ES-I3 (cell line): ENCODE results near the gene CACNG1.

ENCODE experiments used
- H3K36me3 ChIP-seq: 2 replicates; pipeline ENCODE4 v1.6.1; 2013; ENCODE audit warnings: mild to moderate bottlenecking, low read length, control low read depth, moderate library complexity; ENCODE audit not compliant: insufficient read depth
- H3K4me1 ChIP-seq: 2 replicates; pipeline ENCODE4 v1.6.1; 2013; ENCODE audit warnings: mild to moderate bottlenecking, control low read depth, low read length; ENCODE audit not compliant: insufficient read depth
- H3K9ac ChIP-seq: 2 replicates; pipeline ENCODE4 v1.6.1; 2013; ENCODE audit warnings: low read depth, mild to moderate bottlenecking, low read length, moderate library complexity
- H3K9me3 ChIP-seq: 2 replicates; pipeline ENCODE4 v1.6.1; 2013; ENCODE audit warnings: mild to moderate bottlenecking, low read length, moderate library complexity; ENCODE audit not compliant: control insufficient read depth, insufficient read depth

CACNG1 gene

GRCh38 chr17:67018471-67019434 is 25.6 kb upstream of the CACNG1 start:
- H3K36me3 ChIP-seq = no peaks in the 10 kb centered on the region
- peaks cover 5% of the 10 kb centered on the region; the same call in 1 of the 2 replicates for H3K4me1 ChIP-seq
- no peaks in the 10 kb centered on the region for H3K9me3 ChIP-seq
- no peak overlapping the region for H3K9ac ChIP-seq

- H3K36me3 ChIP-seq = no peaks in the 10 kb centered on the region
- no peak overlapping the region for H3K9ac ChIP-seq
- H3K9me3 ChIP-seq = no peaks in the 10 kb centered on the region
- peaks cover 5% of the 10 kb centered on the region; the same call in 1 of the 2 replicates for H3K4me1 ChIP-seq
Measured at GRCh38 chr17:67019809-67020208, 24.5 kb upstream of the CACNG1 start.

GRCh38 chr17:67020293-67020766 is 24.0 kb upstream of the CACNG1 start:
- Histone ChIP-seq H3K4me1 (peaks cover 5% of the 10 kb centered on the region; the same call in 1 of the 2 replicates), H3K9ac (no peak overlapping the region), H3K9me3 (no peaks in the 10 kb centered on the region), H3K36me3 (no peaks in the 10 kb centered on the region)

GRCh38 chr17:67021196-67021595 is 23.2 kb upstream of the CACNG1 start:
- Histone ChIP-seq H3K36me3 (no peaks in the 10 kb centered on the region), H3K9me3 (no peaks in the 10 kb centered on the region)

GRCh38 chr17:67021743-67022450 is 22.5 kb upstream of the CACNG1 start:
- H3K36me3 ChIP-seq = no peaks in the 10 kb centered on the region
- H3K9me3 ChIP-seq = no peaks in the 10 kb centered on the region
- H3K9ac ChIP-seq = no peak overlapping the region
- peaks cover 5% of the 10 kb centered on the region; the same call in 1 of the 2 replicates for H3K4me1 ChIP-seq

More at GRCh38 chr17:67021196-67021595, 23.2 kb upstream of the CACNG1 start:
- peaks cover 5% of the 10 kb centered on the region; the same call in 1 of the 2 replicates for H3K4me1 ChIP-seq
- H3K9ac ChIP-seq = no peak overlapping the region

- Histone ChIP-seq H3K36me3 (no peaks in the 10 kb centered on the region), H3K9me3 (no peaks in the 10 kb centered on the region), H3K4me1 (peaks cover 5% of the 10 kb centered on the region; the same call in 1 of the 2 replicates), H3K9ac (no peak overlapping the region)
Measured at GRCh38 chr17:67022451-67022810, 21.9 kb upstream of the CACNG1 start.

GRCh38 chr17:67024736-67025135 is 19.6 kb upstream of the CACNG1 start:
- H3K9ac ChIP-seq = no peak overlapping the region
- no peaks in the 10 kb centered on the region for H3K4me1 ChIP-seq
- H3K36me3 ChIP-seq = no peaks in the 10 kb centered on the region
- no peaks in the 10 kb centered on the region for H3K9me3 ChIP-seq

- H3K4me1 ChIP-seq = no peaks in the 10 kb centered on the region
- no peaks in the 10 kb centered on the region for H3K36me3 ChIP-seq
- H3K9me3 ChIP-seq = no peaks in the 10 kb centered on the region
- H3K9ac ChIP-seq = no peak overlapping the region
Measured at GRCh38 chr17:67025216-67025792, 19.1 kb upstream of the CACNG1 start.

GRCh38 chr17:67026341-67026740 is 18.0 kb upstream of the CACNG1 start:
- Histone ChIP-seq H3K4me1 (no peaks in the 10 kb centered on the region), H3K9me3 (no peaks in the 10 kb centered on the region), H3K36me3 (no peaks in the 10 kb centered on the region), H3K9ac (no peak overlapping the region)

- no peaks in the 10 kb centered on the region for H3K9me3 ChIP-seq
- H3K4me1 ChIP-seq = no peaks in the 10 kb centered on the region
- no peaks in the 10 kb centered on the region for H3K36me3 ChIP-seq
- H3K9ac ChIP-seq = no peak overlapping the region
Measured at GRCh38 chr17:67027031-67027628, 17.2 kb upstream of the CACNG1 start.

- Histone ChIP-seq H3K9me3 (no peaks in the 10 kb centered on the region), H3K9ac (no peak overlapping the region), H3K4me1 (no peaks in the 10 kb centered on the region), H3K36me3 (no peaks in the 10 kb centered on the region)
Measured at GRCh38 chr17:67030641-67031040, 13.7 kb upstream of the CACNG1 start.

GRCh38 chr17:67032382-67032781 is 12.0 kb upstream of the CACNG1 start:
- no peak overlapping the region for H3K9ac ChIP-seq

GRCh38 chr17:67032985-67033384 is 11.4 kb upstream of the CACNG1 start:
- no peaks in the 10 kb centered on the region for H3K4me1 ChIP-seq
- no peaks in the 10 kb centered on the region for H3K36me3 ChIP-seq
- H3K9ac ChIP-seq = no peak overlapping the region
- H3K9me3 ChIP-seq = no peaks in the 10 kb centered on the region

More at GRCh38 chr17:67032382-67032781, 12.0 kb upstream of the CACNG1 start:
- Histone ChIP-seq H3K4me1 (no peaks in the 10 kb centered on the region), H3K9me3 (no peaks in the 10 kb centered on the region), H3K36me3 (no peaks in the 10 kb centered on the region)

- Histone ChIP-seq H3K9ac (no peak overlapping the region), H3K9me3 (no peaks in the 10 kb centered on the region), H3K36me3 (no peaks in the 10 kb centered on the region), H3K4me1 (no peaks in the 10 kb centered on the region)
Measured at GRCh38 chr17:67033613-67034012, 10.7 kb upstream of the CACNG1 start.
